GM10266 (cell line): ENCODE measurements around the gene TBC1D19.
"Not testable (repeated sequence)": the region's sequence is repeated elsewhere in the genome, so short reads cannot be mapped to it uniquely, and the experiment has no call there.

Source experiments
- DNase-seq: peaks from one replicate; pipeline ENCODE4 v3.0.0; 2012; ENCODE audit errors: extremely low spot score
- CTCF ChIP-seq: IDR thresholded peaks from 2 replicates; pipeline ENCODE4 v1.5.1; 2012; ENCODE audit warnings: mild to moderate bottlenecking, low read depth; ENCODE audit not compliant: control insufficient read depth, insufficient read depth; ENCODE audit errors: missing control alignments

TBC1D19 gene

DNA sequence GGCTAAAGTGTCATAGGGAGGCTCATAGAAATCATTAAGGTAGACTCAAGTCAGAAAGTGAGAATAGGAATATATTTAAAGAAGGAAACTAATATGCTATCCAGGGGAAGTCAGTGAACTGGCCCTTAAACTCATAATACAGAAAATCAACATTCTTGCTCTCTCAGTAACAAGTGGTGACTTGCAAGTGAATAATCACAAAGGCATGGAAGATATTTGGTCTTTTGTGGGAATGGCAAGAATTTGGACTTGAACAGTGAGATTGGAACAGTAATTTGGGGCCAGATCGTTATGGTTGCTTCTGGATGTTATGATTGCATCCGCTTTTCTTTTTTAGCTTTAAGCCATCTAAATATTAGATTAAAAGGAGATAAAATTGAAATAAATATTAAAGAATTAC is 103.8 kb downstream of the TBC1D19 start:
- no peak for TF ChIP-seq CTCF
- DNase-seq: no peak

- no peak for DNase-seq
- TF ChIP-seq CTCF: no peak
Measured at GRCh38 chr4:26690506-26690905, 106.6 kb downstream of the TBC1D19 start.

- DNase-seq: no peak
- TF ChIP-seq CTCF: no peak
Measured at GRCh38 chr4:26692014-26692726, 108.3 kb downstream of the TBC1D19 start.

GRCh38 chr4:26694131-26694530 is 110.2 kb downstream of the TBC1D19 start:
- not testable (repeated sequence) for DNase-seq

- no peak for TF ChIP-seq CTCF
Measured at GRCh38 chr4:26700110-26700509, 116.2 kb downstream of the TBC1D19 start.

GRCh38 chr4:26701095-26701494 is 117.2 kb downstream of the TBC1D19 start:
- DNase-seq: no peak
- TF ChIP-seq CTCF: no peak

More at GRCh38 chr4:26700110-26700509, 116.2 kb downstream of the TBC1D19 start:
- no peak for DNase-seq

DNA sequence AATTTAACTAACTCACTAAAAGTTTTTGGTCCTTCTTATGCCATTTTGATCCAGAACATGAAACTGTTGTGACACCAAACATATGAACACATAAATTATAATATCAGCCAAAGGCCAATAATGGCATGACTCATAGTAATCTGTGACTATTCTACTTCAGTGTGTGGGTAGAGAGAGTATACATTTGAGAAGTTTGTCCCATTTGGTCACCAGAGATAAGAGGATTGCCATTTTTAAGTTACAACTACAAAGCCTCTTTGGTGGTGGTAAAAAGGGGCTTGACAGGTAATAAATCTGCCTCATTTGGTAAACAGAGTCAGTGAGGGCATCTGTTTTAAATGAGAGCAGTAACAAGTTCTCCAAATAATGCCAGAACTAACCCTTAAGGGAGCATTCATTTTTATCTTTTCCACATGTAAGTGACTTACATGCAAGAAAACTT is 117.9 kb downstream of the TBC1D19 start:
- no peak for TF ChIP-seq CTCF
- no peak for DNase-seq

DNA sequence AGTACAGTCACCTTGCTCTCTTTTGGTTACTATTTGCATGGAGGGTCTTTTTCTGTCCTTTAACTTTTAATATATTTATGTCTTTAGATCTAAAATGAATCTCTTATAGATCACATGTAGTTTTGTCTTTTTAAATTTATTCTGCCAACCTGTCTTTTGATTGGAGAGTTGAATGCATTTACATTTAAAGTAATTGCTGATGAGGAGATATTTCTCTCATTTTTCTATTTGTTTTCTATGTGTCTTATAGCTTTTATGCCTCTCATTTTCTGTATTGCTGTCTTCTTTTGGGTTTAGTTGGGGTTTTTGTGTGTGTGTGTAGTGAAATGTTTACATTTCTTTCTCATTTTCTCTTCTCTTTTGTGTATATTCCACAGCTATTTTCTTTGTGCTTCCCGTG is 123.5 kb downstream of the TBC1D19 start:
- no peak for TF ChIP-seq CTCF

More for the DNA sequence above, 123.5 kb downstream of the TBC1D19 start:
- DNase-seq: no peak
